Cardiac septum (tissue), 1 donor: ENCODE data around the gene TMEM184C. TPM values are rescaled to one million over a fixed set of nuclear protein-coding genes. Genes with fewer than 3 reads are reported as not detected.

Experiments
- DNase-seq: peaks from one replicate; pipeline ENCODE4 v3.0.0-alpha.2; 2020; ENCODE audit warnings: low spot score
- intact Hi-C: fragments of 100-400 bp; cut with DNase I; formaldehyde crosslinking; loops from one replicate; pipeline ENCODE4 v1.14.0; 2022
- total RNA-seq: library from RNA; stranded (reverse); fragmentation: NEBNext Ultra II Directional; extraction: Animal tissue kit (Norgen Biotek cat#: 25700); gene quantifications from one replicate; pipeline ENCODE4 v1.2.1, GENCODE V29; 2021
- donor health status: DM: no; HTN: no; CAD: no.

Gene TMEM184C
- total RNA-seq, 1 donor from 2014 or later: 19.0 TPM

- intact Hi-C loops: no loop called here
- DNase-seq: no peak
Observed at GRCh38 chr4:147596981-147597380, 20.2 kb upstream of the TMEM184C start.

GRCh38 chr4:147597561-147597960 is 19.6 kb upstream of the TMEM184C start:
- intact Hi-C loops: no loop called here

GRCh38 chr4:147599206-147599605 is 18.0 kb upstream of the TMEM184C start:
- intact Hi-C loops: no loop called here
- no peak for DNase-seq

More at GRCh38 chr4:147597561-147597960, 19.6 kb upstream of the TMEM184C start:
- DNase-seq: no peak

DNA sequence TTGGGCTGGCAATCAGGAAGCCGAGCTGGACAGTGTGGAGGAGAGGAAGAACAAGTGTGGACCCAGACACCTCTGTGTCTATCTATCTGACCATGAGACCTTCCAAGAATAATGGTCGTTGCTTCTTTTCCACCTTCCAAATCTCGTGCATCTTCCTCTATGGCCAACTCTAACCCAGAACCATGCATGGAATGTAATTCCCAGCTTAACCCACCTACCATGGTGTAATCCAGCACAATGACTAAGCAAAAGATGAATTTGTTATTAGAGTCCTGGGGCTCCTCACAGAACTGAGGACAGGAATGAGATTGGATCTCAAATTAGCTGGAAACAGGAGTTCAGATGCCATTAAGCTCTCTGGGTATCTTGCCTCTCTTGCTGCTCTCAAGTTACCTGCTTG is 17.4 kb upstream of the TMEM184C start:
- intact Hi-C loops: no loop called here
- DNase-seq: no peak

GRCh38 chr4:147605499-147605898 is 11.7 kb upstream of the TMEM184C start:
- no peak for DNase-seq
- intact Hi-C loops: no loop called here

GRCh38 chr4:147607471-147607870 is 9.7 kb upstream of the TMEM184C start:
- intact Hi-C loops: no loop called here
- no peak for DNase-seq

- no peak for DNase-seq
- intact Hi-C loops: loop anchor here (10.0 kb wide), 1 partner anchor 254 kb away; no protein-coding TSS in a partner anchor
Observed at GRCh38 chr4:147610686-147611085, 6.5 kb upstream of the TMEM184C start.

DNA sequence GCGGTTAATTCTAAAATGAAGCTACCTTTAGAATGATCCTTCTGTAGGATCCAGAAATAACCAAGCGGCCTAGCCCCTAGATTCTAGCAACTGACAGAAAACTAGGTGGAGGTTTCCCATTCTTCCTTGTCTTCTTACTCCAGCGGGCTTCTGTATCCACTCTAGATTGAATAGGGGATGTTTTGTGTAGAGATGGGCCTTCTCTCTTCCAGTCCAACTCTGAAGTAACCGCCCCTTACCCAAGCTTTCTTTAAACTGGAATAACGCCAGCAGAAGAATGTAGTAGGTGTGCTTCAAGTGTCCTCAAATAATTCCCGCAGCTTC is 386 bp upstream of the TMEM184C start:
- DNase-seq: no peak
- intact Hi-C loops: loop anchor here (5.0 to 10.0 kb wide), 2 partner anchors 65 to 248 kb away; partner anchors contain the start of gene PRMT9

GRCh38 chr4:147617841-147618691 is 869 bp downstream of the TMEM184C start:
- intact Hi-C loops: loop anchor here (5.0 to 10.0 kb wide), 2 partner anchors 64 to 247 kb away; partner anchors contain the start of gene PRMT9
- no peak for DNase-seq

DNA sequence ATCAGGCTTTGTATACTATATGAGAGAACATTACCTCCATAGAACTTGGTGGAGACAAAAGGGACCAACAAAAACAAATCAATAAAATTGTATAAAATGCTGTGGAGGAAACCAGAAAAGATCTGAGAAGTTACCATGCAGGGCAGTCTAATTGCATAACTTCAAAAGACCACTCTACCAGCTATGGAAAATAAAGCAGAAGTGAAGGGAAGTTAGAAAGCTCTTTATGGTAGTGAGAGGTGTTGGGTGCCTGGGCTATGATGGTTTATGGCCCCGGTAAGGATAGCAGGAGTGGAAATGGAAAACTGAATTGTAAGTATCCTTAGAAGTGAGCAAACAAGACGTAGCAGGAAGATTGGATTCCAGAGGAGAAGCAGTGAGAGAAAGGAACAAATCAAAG is 3.1 kb downstream of the TMEM184C start:
- intact Hi-C loops: no loop called here
- no peak for DNase-seq

- no peak for DNase-seq
- intact Hi-C loops: no loop called here
Observed at GRCh38 chr4:147625733-147626132, 8.5 kb downstream of the TMEM184C start.

- DNase-seq: no peak
- intact Hi-C loops: no loop called here
Observed at GRCh38 chr4:147626903-147627302, 9.7 kb downstream of the TMEM184C start.

- intact Hi-C loops: no loop called here
- DNase-seq: no peak
Observed at GRCh38 chr4:147628415-147628814, 11.2 kb downstream of the TMEM184C start.

GRCh38 chr4:147629783-147630730 is 12.9 kb downstream of the TMEM184C start:
- DNase-seq: no peak
- intact Hi-C loops: no loop called here

GRCh38 chr4:147633113-147633512 is 15.9 kb downstream of the TMEM184C start:
- intact Hi-C loops: no loop called here
- DNase-seq: no peak

DNA sequence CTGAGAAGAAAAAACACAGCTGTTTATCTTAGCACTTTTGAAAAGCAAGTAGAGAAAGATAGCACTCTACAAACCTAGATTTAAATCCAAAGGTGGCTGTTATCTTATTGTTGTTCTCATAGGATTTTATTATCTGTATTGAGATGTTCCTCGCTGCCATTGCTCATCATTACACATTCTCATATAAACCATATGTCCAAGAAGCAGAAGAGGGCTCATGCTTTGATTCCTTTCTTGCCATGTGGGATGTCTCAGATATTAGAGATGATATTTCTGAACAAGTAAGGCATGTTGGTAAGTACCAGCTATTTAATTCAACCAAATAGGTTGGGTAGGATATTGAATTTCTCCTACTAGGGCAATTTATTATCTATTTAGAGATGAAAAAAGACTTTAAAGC is 16.4 kb downstream of the TMEM184C start:
- no peak for DNase-seq
- intact Hi-C loops: no loop called here

DNA sequence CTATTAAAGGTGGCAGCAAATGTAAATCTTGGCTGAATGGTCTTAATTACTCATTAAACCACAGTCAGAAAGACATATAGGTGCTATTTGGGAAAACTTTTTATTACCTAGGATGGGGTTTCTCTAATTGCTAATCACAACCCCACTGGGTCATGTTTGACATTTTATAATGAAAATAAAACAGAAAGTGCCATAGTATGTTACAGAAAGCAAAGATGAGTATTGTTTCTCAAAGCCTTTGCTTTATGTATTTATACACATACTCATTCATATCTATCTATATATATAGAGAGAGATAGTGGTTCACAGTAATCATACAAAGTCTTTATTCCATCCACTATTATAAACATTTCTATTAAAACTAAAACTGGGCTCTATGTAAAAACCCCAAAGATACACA is 18.2 kb downstream of the TMEM184C start:
- no peak for DNase-seq
- intact Hi-C loops: no loop called here

DNA sequence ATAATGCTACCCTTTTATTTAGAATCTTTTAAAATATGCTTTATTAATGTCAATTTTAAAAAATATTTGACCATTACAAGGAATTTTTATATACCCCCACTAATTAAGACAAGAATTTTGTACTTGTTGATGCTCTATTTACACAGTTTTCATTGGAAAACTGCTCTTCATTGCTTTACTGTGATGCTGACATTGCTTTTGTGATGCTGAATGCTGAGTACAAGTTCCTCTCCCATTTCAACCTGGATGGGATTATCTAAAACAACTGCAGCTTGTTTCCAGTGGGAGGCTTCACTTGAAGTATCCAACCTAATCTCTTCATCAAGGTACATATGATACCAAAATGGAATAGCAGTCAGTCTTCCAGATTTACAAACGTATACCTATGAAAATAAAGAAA is 21.2 kb downstream of the TMEM184C start:
- intact Hi-C loops: no loop called here
- DNase-seq: no peak

DNA sequence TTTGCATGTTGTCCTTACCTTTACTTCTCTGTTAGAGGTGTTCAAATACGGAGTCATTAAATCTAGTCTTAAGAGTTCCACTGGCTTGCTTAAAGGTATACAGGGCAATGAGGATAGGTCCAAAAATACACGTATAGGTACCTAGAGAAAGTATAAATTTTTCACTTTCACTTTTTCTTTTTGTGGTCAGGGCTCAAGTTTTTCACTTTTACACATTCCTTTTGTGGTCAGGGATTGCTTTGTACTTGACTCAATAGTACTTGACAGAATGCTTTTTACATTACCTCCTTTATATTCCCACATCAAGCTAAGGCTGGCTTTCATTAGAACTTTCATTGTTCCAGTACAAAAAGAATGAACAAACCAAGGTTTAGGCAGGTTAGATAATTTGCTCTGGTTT is 21.7 kb downstream of the TMEM184C start:
- DNase-seq: no peak
- intact Hi-C loops: no loop called here

GRCh38 chr4:147639388-147639787 is 22.2 kb downstream of the TMEM184C start:
- no peak for DNase-seq
- intact Hi-C loops: no loop called here
